Panc1 (cell line): Measurements from ENCODE around the gene HTR2B.

Experiments used
- POLR2AphosphoS5 ChIP-seq: IDR thresholded peaks from 2 replicates; pipeline ENCODE4 v1.6.1; 2012; ENCODE audit warnings: mild to moderate bottlenecking, low read depth, low read length, moderate library complexity
- TF ChIP-seq, protein P1 (sequence below): fragments of 450-650 bp; IDR thresholded peaks from 2 replicates; pipeline ENCODE4 v1.5.1; 2017; ENCODE audit warnings: mild to moderate bottlenecking
- TF ChIP-seq, protein P2 (sequence below), 2 experiments: IDR thresholded peaks; 2 replicates each; pipeline ENCODE4 v1.6.1; 2011 to 2012; ENCODE audit warnings: low read depth in 2 of 2, control low read depth in 1 of 2, low read length in 1 of 2, mild to moderate bottlenecking in 1 of 2, moderate library complexity in 1 of 2; ENCODE audit not compliant: insufficient read depth in 1 of 2

DNA sequence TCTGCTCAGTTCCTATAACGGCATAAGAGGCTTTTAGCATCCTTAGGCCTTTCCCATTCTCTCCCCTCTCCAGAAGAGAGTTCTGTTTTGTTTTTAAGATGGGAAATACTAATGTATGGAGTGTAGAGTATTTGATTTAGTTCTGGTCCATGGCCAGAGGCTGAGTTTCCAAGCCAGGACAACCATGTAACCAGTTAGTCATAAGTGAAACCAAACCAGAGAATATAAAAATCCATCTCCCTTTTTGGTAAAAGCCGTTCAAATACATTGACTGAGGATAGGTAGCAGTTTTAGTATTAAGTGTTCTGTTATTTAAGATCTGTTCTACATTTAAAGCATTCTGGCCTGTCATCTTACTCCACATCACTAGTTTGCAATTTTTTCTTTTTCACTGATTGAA is 65.1 kb downstream of the HTR2B start:
- TF ChIP-seq, protein P1, sequence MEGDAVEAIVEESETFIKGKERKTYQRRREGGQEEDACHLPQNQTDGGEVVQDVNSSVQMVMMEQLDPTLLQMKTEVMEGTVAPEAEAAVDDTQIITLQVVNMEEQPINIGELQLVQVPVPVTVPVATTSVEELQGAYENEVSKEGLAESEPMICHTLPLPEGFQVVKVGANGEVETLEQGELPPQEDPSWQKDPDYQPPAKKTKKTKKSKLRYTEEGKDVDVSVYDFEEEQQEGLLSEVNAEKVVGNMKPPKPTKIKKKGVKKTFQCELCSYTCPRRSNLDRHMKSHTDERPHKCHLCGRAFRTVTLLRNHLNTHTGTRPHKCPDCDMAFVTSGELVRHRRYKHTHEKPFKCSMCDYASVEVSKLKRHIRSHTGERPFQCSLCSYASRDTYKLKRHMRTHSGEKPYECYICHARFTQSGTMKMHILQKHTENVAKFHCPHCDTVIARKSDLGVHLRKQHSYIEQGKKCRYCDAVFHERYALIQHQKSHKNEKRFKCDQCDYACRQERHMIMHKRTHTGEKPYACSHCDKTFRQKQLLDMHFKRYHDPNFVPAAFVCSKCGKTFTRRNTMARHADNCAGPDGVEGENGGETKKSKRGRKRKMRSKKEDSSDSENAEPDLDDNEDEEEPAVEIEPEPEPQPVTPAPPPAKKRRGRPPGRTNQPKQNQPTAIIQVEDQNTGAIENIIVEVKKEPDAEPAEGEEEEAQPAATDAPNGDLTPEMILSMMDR = no peak
- TF ChIP-seq POLR2AphosphoS5 = no peak
- TF ChIP-seq, protein P2, sequence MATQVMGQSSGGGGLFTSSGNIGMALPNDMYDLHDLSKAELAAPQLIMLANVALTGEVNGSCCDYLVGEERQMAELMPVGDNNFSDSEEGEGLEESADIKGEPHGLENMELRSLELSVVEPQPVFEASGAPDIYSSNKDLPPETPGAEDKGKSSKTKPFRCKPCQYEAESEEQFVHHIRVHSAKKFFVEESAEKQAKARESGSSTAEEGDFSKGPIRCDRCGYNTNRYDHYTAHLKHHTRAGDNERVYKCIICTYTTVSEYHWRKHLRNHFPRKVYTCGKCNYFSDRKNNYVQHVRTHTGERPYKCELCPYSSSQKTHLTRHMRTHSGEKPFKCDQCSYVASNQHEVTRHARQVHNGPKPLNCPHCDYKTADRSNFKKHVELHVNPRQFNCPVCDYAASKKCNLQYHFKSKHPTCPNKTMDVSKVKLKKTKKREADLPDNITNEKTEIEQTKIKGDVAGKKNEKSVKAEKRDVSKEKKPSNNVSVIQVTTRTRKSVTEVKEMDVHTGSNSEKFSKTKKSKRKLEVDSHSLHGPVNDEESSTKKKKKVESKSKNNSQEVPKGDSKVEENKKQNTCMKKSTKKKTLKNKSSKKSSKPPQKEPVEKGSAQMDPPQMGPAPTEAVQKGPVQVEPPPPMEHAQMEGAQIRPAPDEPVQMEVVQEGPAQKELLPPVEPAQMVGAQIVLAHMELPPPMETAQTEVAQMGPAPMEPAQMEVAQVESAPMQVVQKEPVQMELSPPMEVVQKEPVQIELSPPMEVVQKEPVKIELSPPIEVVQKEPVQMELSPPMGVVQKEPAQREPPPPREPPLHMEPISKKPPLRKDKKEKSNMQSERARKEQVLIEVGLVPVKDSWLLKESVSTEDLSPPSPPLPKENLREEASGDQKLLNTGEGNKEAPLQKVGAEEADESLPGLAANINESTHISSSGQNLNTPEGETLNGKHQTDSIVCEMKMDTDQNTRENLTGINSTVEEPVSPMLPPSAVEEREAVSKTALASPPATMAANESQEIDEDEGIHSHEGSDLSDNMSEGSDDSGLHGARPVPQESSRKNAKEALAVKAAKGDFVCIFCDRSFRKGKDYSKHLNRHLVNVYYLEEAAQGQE (IDR thresholded peaks at IDR 0.05; ENCODE audit: insufficient read depth in 1 of 2, low read depth in 2 of 2, low read length in 1 of 2) = no peak
